ENCODE measurements around the gene LAMC1. TPM values are rescaled to one million over a fixed set of nuclear protein-coding genes. Genes with fewer than 3 reads are reported as not detected.

The LAMC1 gene
- polyA plus RNA-seq, 1 experiment, result 360 TPM

- Histone ChIP-seq H3K4me3 (ENCODE audit: low read depth, low read length) (no peak overlapping the region), H3K27me3 (ENCODE audit: control insufficient read depth, insufficient read depth, low read length) (no peaks in the 10 kb centered on the region), H3K36me3 (ENCODE audit: control insufficient read depth, insufficient read depth, low read length) (no peaks in the 10 kb centered on the region)
- TF ChIP-seq CTCF (IDR thresholded peaks at IDR 0.05; ENCODE audit: insufficient read depth, low read depth, low read length), result no peak
- POLR2A ChIA-PET, result interaction anchor here (0.6 kb wide), 1 partner anchor 134 kb away, joined by 4 read pairs; no protein-coding TSS in a partner anchor
- no peak for DNase-seq (ENCODE audit: low read depth)
- CTCF ChIA-PET, result interaction anchor here (0.9 to 1.3 kb wide), 2 partner anchors 187 to 194 kb away, joined by 3 to 4 read pairs; no protein-coding TSS in a partner anchor
Measured at GRCh38 chr1:183040547-183040971, 17.3 kb downstream of the LAMC1 start.

- POLR2A ChIA-PET, result no interaction called here
- no peak overlapping the region for H3K4me3 ChIP-seq (ENCODE audit: low read depth, low read length)
- TF ChIP-seq CTCF (IDR thresholded peaks at IDR 0.05; ENCODE audit: insufficient read depth, low read depth, low read length), result no peak
- no peaks in the 10 kb centered on the region for H3K36me3 ChIP-seq (ENCODE audit: control insufficient read depth, insufficient read depth, low read length)
- CTCF ChIA-PET, result no interaction called here
- H3K27me3 ChIP-seq (ENCODE audit: control insufficient read depth, insufficient read depth, low read length), result no peaks in the 10 kb centered on the region
- no peak for DNase-seq (ENCODE audit: low read depth)
Measured at GRCh38 chr1:183043254-183043653, 20.0 kb downstream of the LAMC1 start.

GRCh38 chr1:183043872-183044854, 20.9 kb downstream of the LAMC1 start:
- Histone ChIP-seq H3K4me3 (ENCODE audit: low read depth, low read length) (no peak overlapping the region), H3K27me3 (ENCODE audit: control insufficient read depth, insufficient read depth, low read length) (no peaks in the 10 kb centered on the region), H3K36me3 (ENCODE audit: control insufficient read depth, insufficient read depth, low read length) (no peaks in the 10 kb centered on the region)
- DNase-seq (ENCODE audit: low read depth), result peak; percentile 76
- ChIA-PET CTCF (interaction anchor here (0.8 kb wide), 1 partner anchor 58 kb away, joined by 4 read pairs; no protein-coding TSS in a partner anchor), POLR2A (interaction anchor here (0.6 kb wide), 1 partner anchor 9 kb away, joined by 4 read pairs; no protein-coding TSS in a partner anchor)
- no peak for TF ChIP-seq CTCF (IDR thresholded peaks at IDR 0.05; ENCODE audit: insufficient read depth, low read depth, low read length)

- Histone ChIP-seq H3K36me3 (ENCODE audit: control insufficient read depth, insufficient read depth, low read length) (no peaks in the 10 kb centered on the region), H3K4me3 (ENCODE audit: low read depth, low read length) (no peak overlapping the region), H3K27me3 (ENCODE audit: control insufficient read depth, insufficient read depth, low read length) (no peaks in the 10 kb centered on the region)
- TF ChIP-seq CTCF (IDR thresholded peaks at IDR 0.05; ENCODE audit: insufficient read depth, low read depth, low read length), result no peak
- ChIA-PET CTCF (interaction anchor here (0.6 to 0.8 kb wide), 2 partner anchors 57 to 262 kb away, joined by 3 to 4 read pairs; no protein-coding TSS in a partner anchor), POLR2A (no interaction called here)
- DNase-seq (ENCODE audit: low read depth), result no peak
Measured at GRCh38 chr1:183044893-183045649, 21.9 kb downstream of the LAMC1 start.

All from BJ (cell line).